ENCODE results near the gene GLIS1.

- TF ChIP-seq CTCF (IDR thresholded peaks at IDR 0.05), result no peak
- no peak for TF ChIP-seq POLR2A (IDR thresholded peaks at IDR 0.05)
- no peak for TF ChIP-seq EP300 (IDR thresholded peaks at IDR 0.05)
Measured at GRCh38 chr1:53580009-53580400, 159.0 kb downstream of the GLIS1 start.

All from ovary (tissue), 3 donors.